Skeletal muscle cell (primary cell): ENCODE measurements around the gene MTG1.

ENCODE experiments used
- DNase-seq: peaks from one replicate; pipeline ENCODE4 v3.0.0-alpha.2; 2010; ENCODE audit warnings: low read depth
- H3K4me3 ChIP-seq: 2 replicates; pipeline ENCODE4 v1.5.1; 2011; ENCODE audit warnings: low read depth, mild to moderate bottlenecking, control low read depth, low read length, moderate library complexity

The MTG1 gene

GRCh38 chr10:133442191-133442966 is 48.4 kb downstream of the MTG1 start:
- H3K4me3 ChIP-seq = no peak overlapping the region
- no peak for DNase-seq

- no peak for DNase-seq
- H3K4me3 ChIP-seq = no peak overlapping the region
Observed at GRCh38 chr10:133442967-133443924, 49.3 kb downstream of the MTG1 start.

GRCh38 chr10:133444342-133445267 is 50.6 kb downstream of the MTG1 start:
- H3K4me3 ChIP-seq = no peak overlapping the region
- DNase-seq = no peak

DNA sequence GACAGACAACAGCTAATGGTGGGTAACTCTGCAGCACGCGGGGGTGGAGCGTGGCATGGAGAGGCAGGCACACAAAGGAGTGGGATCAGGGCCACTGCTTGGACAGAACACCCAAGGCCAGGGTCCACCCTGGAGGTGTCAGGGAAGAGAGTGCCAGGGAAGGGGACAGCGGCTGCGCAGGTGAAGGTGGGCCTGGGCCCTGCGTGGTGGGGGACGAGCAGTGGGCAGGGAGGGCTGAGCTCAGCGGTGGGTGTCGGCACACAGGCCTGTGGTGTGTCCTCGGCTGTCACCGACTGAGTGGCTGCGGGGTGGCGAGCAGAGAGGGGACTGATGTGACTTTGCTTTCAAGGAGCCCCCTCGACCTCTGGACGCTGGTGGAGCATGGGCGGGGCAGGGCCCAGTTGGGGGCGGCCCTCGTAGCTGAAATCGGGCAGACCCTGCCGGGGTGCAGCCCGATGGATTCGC is 51.3 kb downstream of the MTG1 start:
- DNase-seq = no peak
- no peak overlapping the region for H3K4me3 ChIP-seq

DNA sequence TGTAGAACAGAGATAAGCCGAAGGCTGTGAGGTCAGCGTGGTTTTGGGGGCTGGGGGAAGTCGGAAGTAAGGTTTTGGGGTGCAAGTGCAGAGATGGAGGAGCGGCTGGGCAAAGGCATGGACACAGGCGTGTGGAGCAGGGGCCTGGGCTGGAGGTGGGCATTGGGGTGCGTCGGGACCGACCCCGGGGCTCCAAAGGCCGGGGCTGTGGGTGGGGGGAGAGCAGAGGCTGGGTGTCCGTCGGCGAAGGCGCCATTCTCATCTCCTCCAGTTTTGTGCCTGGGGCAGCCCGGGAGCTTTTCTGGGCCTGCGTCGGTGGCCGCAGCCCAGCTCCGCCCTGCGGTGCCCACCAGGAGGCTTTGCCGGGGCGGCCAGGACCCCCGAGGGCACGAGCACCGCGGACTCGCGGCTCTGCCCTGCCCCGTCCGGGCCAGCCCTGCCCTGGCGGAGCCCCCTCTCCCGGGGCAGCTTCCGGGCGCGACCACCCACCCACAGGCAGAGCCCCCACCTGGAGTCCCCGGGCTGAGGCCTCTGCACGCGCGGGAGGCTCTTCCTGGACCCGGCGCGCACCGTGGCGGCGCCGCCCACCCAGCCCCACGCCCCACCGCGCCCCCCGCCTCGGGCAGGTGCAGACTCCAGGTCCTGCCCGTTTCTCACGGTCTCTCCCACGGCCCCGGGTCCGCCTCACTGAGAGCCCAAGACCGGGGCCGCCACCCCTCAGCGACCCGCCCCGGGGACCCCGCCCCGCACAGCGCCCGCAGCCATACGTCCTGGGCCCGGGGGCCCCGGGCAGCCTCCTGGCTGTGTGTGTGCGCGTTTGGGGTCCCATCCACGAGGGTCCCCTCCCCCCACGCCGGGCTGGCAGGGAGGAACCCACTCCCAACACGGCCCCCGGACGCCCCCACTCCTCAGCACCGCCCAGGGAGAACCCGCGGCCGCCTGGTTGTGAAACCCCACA is 52.1 kb downstream of the MTG1 start:
- no peak for DNase-seq
- no peak overlapping the region for H3K4me3 ChIP-seq

DNA sequence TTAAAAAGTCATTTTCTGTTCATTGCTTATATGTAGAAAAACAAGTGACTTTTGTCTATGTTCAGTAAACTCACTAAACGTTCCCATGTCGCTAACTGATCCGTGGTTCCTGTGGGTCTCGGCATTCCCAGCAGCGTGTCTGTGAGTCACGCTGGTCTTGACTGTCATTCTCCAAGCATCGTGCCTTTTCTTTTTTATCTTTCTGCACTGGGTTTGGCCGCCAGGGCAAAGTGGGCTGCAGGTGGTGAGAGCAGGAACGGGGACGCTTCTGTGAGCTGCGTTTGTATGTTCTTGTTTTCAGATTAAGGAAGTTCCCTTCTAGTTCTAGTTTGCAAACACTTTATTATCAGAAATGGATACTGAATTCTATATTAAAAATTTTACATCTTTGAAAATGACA is 53.0 kb downstream of the MTG1 start:
- H3K4me3 ChIP-seq = no peak overlapping the region
- DNase-seq = no peak

DNA sequence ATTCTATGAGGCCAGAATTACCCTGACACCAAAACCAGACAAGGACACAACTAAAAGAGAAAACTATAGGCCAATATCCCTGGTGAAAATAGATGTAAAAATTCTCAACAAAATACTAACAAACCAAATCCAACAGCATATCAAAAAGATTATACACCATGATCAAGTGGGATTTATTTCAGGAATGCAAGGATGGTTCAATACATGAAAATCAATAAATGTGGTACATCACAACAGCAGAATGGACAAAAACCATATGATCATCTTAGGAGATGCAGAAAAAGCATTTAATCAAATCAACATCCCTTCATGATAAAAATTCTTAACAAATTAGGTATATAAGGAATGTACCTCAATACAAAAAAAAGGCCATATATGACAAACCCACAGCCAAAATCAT is 54.2 kb downstream of the MTG1 start:
- no peak overlapping the region for H3K4me3 ChIP-seq
- no peak for DNase-seq

GRCh38 chr10:133451346-133451745 is 57.4 kb downstream of the MTG1 start:
- DNase-seq = no peak
- no peak overlapping the region for H3K4me3 ChIP-seq

DNA sequence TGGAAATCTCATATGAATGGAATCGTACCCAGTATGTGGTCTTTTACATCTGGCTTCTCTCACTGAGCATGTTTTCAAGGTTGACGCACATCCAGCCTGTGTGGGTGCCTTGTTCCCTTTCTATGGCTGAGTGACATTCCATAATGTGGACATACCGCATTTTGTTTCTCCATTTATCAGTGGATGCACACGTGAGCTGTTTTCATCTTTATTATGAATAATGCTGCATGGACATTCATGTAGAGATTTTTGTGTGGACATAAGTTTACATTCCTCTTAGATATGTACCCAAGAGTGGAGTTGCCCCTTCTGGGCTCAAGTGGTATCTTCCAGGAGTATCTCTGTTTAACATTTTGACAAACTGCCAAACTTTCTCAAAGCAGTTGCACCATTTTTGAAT is 58.5 kb downstream of the MTG1 start:
- no peak overlapping the region for H3K4me3 ChIP-seq
- DNase-seq = no peak

- H3K4me3 ChIP-seq = no peak within 1 kb of the TSS
- DNase-seq = no peak
Observed at GRCh38 chr10:133453516-133454203, 59.7 kb downstream of the MTG1 start, which contains the start of gene SCART1. SCART1 (plus strand) TSS chr10:133453945; CDS start chr10:133453998, 53 bp downstream.

DNA sequence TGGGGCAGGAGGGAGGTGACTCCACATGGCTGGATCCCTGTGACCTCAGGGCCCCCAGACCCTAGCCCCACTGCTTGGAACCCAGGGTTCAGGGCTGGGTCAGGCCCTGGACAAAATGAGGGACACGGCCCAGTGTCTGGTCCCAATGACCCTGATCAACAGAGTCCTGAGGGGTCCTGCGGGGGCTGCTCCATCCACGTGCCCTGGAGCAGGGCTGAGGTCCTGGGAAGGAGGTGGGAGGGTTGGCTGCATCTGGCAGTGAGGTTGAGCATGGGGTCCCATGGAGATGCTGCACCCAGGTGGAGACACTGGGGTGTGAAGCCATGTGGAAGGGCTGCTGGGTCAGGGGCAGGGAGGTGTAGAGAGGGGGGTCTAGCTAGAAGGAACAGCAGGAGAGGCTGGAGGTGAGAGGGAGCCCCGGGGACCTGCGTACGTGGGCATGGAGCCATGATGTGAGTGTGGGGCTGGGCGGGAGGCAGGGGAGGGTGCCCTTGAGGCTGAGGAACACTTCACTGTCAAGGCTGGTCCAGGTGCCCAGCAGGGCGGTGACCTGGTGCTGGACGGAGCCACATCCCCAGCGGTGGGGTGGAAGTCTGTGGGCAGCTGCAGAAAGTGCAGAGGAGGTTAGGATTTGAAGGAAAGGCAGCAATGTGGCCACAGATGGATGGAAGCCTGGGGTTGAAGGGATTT is 60.4 kb downstream of the MTG1 start:
- no peak overlapping the region for H3K4me3 ChIP-seq
- DNase-seq = no peak

- no peak for DNase-seq
- H3K4me3 ChIP-seq = no peak overlapping the region
Observed at GRCh38 chr10:133455196-133455595, 61.2 kb downstream of the MTG1 start.

DNA sequence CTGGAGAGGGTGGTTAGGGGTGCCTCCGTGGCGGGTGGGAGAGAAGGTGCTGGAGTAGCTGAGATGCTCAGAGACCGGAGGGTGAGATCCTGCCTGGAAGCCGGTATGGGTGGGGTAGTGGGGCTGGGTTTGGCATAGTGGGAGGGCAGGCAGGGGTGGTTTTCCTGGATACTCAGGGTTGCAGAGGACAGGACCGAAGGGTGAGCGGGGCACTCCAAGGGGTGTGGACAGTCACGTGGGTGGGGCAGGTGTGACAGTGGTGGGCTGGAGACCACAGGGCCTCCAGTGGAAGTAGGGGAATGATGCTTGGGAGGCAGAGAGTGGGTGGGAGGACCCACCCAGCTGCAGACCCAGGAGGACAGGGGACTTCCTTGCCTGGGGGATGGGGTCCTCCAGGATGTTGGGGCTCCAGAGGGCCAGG is 61.7 kb downstream of the MTG1 start:
- DNase-seq = no peak
- no peak overlapping the region for H3K4me3 ChIP-seq

DNA sequence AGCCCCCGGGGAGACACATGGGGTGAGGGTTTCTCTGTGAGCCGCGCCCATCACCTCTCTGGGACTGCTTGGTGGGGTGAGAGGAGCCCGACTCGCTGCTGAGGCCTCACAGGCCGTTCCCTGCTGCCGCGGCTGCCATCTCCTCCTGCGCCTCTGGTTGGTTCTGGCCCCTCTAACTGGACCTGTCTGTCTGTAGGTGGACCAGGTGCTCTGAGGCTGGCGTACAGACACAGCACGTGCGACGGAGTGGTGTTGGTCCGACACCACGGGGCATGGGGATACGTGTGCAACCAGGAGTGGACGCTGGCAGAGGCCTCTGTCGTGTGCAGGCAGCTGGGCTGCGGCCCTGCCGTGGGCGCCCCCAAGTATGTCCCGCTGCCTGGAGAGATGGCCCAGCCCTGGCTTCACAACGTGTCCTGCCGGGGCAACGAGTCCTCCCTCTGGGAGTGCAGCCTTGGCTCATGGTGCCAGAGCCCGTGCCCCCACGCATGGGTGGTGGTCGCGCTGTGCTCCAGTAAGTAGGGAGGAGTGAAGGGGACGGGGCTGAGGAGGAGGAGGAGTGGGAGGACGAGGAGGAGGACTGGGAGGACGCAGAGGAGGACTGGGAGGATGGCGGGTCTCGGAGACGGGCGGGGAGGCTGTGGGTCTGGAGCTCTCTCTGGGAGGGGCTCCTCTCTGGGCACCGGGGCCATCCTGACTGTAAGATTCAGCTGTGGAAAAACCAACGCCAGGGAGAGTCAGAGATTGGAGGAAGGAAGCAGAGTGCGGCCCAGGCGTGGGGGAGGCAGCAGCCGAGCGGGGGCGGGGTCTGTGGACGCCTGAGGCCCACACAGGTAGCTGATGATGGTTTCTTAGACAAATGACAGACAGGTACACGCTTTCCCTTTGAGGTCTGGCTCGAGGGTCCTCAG is 62.3 kb downstream of the MTG1 start:
- DNase-seq = no peak
- H3K4me3 ChIP-seq = no peak overlapping the region

DNA sequence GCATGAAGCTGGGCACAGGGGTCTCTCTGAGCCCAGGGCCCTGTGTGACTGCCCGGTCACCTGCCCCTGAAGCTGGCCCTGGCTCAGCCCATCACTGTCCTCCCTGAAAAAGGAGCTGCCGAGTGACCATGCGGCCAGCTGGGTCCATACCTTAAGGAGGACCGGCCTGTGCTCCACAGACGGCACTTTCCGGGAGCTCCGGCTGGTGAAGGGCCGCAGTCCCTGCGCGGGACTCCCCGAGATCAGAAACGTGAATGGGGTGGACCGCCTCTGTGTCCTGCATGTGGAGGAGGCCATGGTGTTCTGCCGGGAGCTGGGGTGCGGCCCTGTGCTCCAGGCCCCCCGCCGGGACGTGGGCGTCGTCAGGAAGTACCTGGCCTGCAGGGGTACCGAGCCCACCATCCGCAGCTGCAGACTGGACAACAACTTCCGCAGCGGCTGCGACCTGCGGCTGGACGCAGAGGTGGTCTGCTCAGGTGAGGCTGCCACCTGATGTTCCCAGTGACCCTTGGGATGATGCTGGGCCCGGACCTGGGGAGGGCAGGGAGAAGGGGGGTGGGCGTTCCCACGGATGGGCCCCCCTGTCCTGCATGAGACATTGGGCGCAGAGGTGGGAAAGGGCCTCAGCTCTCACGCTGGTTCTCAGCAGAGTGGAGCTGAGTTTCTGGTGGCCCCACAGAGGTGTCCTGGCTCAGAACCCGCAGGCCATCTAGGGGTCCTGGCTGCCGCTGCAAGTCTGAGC is 63.3 kb downstream of the MTG1 start:
- no peak for DNase-seq
- no peak overlapping the region for H3K4me3 ChIP-seq
